PC-3 (cell line): ENCODE measurements around the gene ZNF407.

Source experiments
- EZH2 ChIP-seq: fragments of 300-600 bp; sonication (generic); IDR thresholded peaks from one replicate; pipeline ENCODE4 v1.6.1; 2017; ENCODE audit warnings: antibody characterized with exemption, mild to moderate bottlenecking, low read length; ENCODE audit not compliant: unreplicated experiment
- EZH2phosphoT487 ChIP-seq: fragments of 300-600 bp; sonication (generic); IDR thresholded peaks from 2 replicates; pipeline ENCODE4 v1.6.1; 2018; ENCODE audit warnings: mild to moderate bottlenecking, antibody characterized with exemption, low read length, borderline replicate concordance
- TF ChIP-seq, protein P1 (sequence below): fragments of 300-600 bp; sonication (generic); conservative IDR thresholded peaks from 2 replicates; pipeline ENCODE4 v1.5.1; 2017; ENCODE audit warnings: antibody characterized with exemption, low read depth, mild to moderate bottlenecking, low read length

DNA sequence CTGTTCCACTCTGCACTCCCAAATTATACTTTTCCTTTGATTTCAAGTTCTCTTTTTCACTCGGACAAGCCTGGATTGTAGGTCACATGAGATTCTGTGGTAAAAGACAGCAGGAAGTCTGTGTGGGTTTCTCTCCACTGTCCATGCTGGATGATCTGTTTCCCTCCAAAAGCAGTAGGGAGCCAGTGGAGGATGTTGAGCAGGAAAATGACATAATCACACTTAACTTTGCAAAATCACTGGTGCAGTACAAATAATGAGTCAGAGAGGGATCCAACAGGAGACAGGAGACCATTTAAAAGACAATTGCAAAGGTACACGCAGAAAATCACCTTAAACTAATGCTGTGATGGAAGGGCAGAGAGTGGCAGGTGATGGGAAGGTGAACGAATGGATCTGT is 301.3 kb downstream of the ZNF407 start:
- TF ChIP-seq EZH2 (no peak), EZH2phosphoT487 (no peak)
- TF ChIP-seq, protein P1, sequence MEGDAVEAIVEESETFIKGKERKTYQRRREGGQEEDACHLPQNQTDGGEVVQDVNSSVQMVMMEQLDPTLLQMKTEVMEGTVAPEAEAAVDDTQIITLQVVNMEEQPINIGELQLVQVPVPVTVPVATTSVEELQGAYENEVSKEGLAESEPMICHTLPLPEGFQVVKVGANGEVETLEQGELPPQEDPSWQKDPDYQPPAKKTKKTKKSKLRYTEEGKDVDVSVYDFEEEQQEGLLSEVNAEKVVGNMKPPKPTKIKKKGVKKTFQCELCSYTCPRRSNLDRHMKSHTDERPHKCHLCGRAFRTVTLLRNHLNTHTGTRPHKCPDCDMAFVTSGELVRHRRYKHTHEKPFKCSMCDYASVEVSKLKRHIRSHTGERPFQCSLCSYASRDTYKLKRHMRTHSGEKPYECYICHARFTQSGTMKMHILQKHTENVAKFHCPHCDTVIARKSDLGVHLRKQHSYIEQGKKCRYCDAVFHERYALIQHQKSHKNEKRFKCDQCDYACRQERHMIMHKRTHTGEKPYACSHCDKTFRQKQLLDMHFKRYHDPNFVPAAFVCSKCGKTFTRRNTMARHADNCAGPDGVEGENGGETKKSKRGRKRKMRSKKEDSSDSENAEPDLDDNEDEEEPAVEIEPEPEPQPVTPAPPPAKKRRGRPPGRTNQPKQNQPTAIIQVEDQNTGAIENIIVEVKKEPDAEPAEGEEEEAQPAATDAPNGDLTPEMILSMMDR, result no peak
